Skeletal muscle cell (primary cell): Measurements from ENCODE around the gene FGF12.

ENCODE experiments used
- DNase-seq: peaks from one replicate; pipeline ENCODE4 v3.0.0-alpha.2; 2010; ENCODE audit warnings: low read depth
- H3K4me3 ChIP-seq: 2 replicates; pipeline ENCODE4 v1.5.1; 2011; ENCODE audit warnings: low read depth, mild to moderate bottlenecking, control low read depth, low read length, moderate library complexity

The FGF12 gene

GRCh38 chr3:192444096-192444790 is 283.1 kb downstream of the FGF12 start:
- DNase-seq: peak; percentile 18
- no peak overlapping the region for H3K4me3 ChIP-seq

- DNase-seq: no peak
- H3K4me3 ChIP-seq: no peak overlapping the region
Observed at GRCh38 chr3:192435241-192435640, 292.1 kb downstream of the FGF12 start.

DNA sequence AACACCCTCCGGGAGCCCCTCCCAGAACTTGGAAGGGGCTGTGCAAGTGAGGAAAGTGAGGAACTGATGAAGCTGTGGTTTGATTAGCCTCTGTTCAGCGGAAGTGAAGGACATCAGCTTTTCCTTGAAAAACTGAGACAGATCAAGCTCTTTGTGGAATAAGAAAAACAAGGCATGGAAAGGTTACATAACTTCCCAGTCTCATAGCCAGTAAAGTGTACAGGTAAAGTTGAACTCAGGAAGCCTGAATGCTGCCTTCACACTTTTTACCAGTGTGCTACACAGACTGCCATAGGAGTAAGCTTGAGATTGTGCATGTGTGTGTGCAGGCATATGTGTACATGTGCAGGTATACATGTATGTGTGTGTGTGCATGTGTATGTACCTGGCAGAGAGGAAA is 293.2 kb downstream of the FGF12 start:
- H3K4me3 ChIP-seq: no peak overlapping the region

DNA sequence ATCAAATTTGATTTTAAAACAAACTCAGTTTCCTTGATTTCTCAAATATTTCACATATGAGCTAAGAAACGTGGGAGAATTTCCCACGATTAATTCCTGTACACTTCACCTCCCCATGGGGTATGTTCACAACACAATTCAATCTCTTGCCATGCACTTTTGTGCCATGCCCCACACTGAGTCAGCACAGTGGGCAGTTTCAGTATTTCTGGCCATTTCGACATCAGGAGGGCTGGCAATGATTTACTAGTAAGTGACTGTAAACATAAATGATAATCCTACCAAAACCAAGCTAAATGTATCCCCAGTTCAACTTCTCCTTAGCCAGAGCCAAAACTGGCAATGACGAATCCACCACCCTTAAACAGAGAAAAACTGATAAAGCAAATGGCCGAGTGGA is 293.6 kb downstream of the FGF12 start:
- DNase-seq: no peak
- no peak overlapping the region for H3K4me3 ChIP-seq

More for the DNA sequence above, 293.2 kb downstream of the FGF12 start:
- no peak for DNase-seq

DNA sequence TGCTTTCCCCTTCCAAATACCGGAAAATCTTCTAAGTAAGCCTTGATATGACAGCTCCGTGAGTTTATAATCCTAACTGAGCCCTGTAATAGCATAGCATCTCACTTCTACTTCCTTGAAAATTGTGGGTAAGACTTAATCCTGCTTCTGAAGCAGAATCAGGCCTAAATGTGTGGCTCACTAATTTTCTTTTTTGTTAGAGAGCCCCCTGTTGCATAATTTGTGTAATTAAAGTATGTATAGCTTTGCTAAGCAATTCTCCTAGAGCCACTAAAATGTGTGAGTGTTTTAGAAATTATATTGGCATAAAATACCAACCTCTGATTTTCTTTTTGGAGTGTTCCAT is 304.4 kb downstream of the FGF12 start:
- DNase-seq: no peak
- H3K4me3 ChIP-seq: no peak overlapping the region

DNA sequence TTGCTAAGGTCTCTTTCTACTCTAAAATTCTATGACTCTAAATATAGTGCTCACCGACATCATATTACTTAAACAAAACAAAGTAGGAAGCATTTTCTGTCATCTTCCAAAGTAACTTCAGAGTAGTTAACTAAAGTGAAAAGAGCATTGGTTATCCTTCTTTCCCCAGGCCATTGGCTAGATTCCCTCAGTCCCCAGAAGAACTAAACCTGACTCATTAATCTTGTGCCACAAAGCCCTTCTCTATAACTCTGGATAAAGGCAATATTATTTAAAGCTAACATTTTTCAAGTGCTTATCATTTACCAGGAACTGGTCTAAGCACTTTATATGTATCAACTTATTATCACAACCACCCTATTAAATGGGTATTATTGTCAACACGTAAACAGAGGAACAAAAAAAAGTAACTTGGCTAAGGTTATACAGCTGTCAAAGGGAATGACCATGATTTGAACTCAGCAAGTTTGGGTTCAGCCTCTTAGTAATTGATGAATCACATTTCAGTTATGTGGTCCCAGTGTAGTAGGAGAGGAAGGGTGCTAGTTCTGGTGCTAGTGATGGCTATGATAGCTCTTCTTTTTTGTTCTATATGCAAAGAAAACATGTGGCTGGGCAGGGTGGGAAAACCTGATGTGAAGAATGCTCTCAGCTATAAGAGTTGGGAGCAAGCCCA is 304.9 kb downstream of the FGF12 start:
- H3K4me3 ChIP-seq: no peak overlapping the region
- peak; percentile 16 for DNase-seq

DNA sequence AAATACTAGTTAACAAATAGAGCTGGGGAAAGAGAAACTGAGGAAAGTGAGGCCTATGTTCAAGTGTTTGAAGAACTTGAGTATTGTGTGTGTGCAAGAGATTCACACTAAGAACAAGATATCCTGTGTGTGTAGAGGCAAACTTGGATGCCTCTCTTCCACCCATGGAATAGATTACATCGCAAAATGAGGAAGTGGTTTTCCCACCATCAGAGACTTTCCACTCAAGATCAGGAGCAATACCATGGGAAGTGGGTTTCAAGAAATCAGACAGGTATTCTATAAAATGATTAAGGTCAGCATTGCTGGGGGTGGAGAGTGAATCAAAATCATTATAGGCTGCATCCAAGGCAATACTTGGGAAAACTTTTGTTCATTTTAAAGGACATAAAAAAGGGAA is 308.0 kb downstream of the FGF12 start:
- no peak for DNase-seq
- no peak overlapping the region for H3K4me3 ChIP-seq

GRCh38 chr3:192417559-192418055 is 309.7 kb downstream of the FGF12 start:
- no peak for DNase-seq
- H3K4me3 ChIP-seq: no peak overlapping the region

- DNase-seq: no peak
- H3K4me3 ChIP-seq: no peak overlapping the region
Observed at GRCh38 chr3:192417017-192417416, 310.3 kb downstream of the FGF12 start.

DNA sequence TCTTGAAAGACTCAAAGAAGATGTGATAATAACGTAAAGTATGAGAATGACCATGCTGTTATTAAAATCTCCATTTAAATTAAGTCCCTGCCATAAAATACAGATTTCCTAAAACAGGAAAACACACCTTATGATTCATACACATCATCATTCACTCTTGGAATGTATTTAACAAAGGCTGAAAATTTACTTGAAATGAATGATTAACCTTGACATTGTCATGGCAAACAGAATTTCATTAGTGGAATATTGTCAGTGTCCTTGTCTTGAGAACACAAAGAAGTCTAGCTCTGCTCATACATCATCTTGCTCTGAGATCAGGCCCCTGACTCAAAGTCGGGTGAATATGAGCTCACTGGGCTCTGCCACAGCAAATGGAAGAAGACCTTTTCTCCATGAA is 313.9 kb downstream of the FGF12 start:
- no peak overlapping the region for H3K4me3 ChIP-seq
- no peak for DNase-seq

- DNase-seq: no peak
- H3K4me3 ChIP-seq: no peak overlapping the region
Observed at GRCh38 chr3:192410684-192410960, 316.7 kb downstream of the FGF12 start.

- no peak for DNase-seq
- peak overlapping the region; percentile 47 for H3K4me3 ChIP-seq
Observed at GRCh38 chr3:192409838-192410683, 317.3 kb downstream of the FGF12 start.

- DNase-seq: no peak
Observed at GRCh38 chr3:192409201-192409837, 318.0 kb downstream of the FGF12 start.

DNA sequence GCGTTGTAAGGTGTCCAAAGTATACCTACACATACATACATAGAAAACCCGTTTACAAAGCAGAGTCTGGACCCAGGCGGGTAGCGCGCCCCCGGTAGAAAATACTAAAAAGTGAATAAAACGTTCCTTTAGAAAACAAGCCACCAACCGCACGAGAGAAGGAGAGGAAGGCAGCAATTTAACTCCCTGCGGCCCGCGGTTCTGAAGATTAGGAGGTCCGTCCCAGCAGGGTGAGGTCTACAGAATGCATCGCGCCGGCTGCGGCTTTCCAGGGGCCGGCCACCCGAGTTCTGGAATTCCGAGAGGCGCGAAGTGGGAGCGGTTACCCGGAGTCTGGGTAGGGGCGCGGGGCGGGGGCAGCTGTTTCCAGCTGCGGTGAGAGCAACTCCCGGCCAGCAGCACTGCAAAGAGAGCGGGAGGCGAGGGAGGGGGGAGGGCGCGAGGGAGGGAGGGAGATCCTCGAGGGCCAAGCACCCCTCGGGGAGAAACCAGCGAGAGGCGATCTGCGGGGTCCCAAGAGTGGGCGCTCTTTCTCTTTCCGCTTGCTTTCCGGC is 318.6 kb downstream of the FGF12 start:
- H3K4me3 ChIP-seq: peak overlapping the region; percentile 47
- DNase-seq: no peak

More at GRCh38 chr3:192409201-192409837, 318.0 kb downstream of the FGF12 start:
- H3K4me3 ChIP-seq: peak overlapping the region; percentile 47

DNA sequence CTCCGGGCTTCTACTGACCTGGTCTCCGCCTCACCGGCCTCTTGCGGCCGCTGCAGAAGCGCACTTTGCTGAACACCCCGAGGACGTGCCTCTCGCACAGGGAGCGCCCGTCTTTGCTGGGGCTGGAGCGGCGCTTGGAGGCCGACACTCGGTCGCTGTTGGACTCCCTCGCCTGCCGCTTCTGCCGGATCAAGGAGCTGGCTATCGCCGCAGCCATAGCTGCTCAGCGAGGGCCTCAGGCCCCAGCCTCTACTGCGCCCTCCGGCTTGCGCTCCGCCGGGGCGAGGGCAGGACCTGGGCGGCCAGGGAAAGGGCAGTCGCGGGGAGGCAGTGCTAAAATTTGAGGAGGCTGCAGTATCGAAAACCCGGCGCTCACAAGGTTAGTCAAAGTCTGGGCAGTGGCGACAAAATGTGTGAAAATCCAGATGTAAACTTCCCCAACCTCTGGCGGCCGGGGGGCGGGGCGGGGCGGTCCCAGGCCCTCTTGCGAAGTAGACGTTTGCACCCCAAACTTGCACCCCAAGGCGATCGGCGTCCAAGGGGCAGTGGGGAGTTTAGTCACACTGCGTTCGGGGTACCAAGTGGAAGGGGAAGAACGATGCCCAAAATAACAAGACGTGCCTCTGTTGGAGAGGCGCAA is 319.2 kb downstream of the FGF12 start:
- no peak for DNase-seq
- H3K4me3 ChIP-seq: peak overlapping the region; percentile 47

DNA sequence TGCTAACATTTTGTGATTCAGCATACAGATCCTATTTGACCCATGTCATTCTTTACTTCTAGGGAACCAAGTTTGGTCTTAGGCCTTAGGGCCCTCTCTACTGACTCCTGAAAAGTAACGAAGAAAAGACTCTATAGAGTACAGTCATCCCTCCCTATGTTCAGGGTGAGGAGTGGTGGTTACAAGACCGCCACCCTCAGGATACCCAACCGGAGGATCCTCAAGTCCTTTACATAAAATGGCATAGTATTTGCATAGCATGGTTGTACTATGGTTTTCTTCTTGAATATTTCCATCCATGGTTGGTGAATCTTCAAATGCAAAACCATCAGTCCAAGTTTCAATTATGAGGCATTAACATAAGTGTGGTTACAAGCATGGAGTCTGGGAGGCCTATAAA is 327.6 kb downstream of the FGF12 start:
- H3K4me3 ChIP-seq: no peak overlapping the region
- no peak for DNase-seq

DNA sequence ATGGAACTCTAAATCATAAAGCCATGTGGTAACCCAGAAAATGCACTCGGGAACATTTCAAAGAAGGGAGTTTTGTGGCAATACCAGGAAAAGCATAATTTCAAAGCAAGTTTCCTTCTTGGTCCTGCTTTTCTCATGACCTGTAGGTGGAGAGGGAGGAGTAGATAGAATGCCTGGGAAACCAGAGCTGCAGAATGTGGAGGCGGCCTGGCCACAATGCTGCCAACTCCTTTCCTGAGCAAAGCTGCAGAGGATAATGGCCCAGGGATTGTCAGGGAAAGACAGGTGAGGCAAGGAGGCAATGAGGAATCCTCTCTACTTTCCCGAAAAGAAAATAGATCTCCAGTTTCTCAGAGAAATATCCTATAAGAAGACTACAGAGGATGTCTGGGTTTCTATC is 330.3 kb downstream of the FGF12 start:
- DNase-seq: no peak
- H3K4me3 ChIP-seq: no peak overlapping the region

DNA sequence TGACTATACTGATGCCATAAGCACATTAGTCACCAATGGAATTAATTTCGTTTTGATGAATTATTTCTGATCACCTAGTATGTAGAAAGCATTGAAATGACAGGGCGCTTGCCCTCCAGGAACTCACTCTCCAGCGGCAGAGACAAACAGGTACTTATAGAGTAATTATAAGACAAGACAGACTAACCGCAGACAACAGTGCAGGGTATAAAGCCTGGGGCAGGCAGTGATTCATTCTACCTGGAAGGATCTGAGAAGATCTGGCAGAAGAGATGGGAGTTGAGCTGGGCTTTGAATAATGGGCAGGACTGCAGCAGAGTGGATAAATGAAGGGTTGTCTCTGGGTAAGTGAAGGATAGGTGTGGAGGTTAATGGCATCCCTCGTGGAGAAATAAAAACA is 331.8 kb downstream of the FGF12 start:
- DNase-seq: no peak
- H3K4me3 ChIP-seq: no peak overlapping the region

DNA sequence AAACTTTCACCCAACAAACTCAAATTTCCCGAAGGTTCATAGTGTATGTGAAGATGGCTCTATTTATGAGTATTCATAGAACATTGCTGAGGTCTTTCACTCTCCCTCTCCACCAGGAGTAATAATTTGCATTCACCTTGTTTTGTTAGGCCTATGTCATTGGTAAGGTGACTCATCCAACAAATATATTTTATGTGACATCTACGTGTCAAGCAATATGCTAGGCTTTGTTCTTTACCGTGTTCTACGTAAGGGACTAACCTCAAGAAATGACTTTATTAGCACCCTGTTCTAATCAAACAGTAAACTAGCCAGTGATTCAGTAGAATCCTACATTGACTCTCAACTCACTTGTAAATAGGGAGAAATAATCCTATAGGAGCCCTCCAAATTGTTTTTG is 334.4 kb downstream of the FGF12 start:
- H3K4me3 ChIP-seq: no peak overlapping the region
- DNase-seq: no peak
